OCI-LY3 (cell line): ENCODE data around the gene UBQLN4.

Experiments
- EZH2phosphoT487 ChIP-seq: fragments of 200-600 bp; shearing (Covaris generic); IDR thresholded peaks from 2 replicates; pipeline ENCODE4 v1.6.1; 2018; ENCODE audit warnings: antibody characterized with exemption, mixed run types, low read depth
- TF ChIP-seq, protein P1 (sequence below): fragments of 200-600, 300-600 bp; sonication (generic); IDR thresholded peaks from 2 replicates; pipeline ENCODE4 v1.5.1; 2014; ENCODE audit warnings: antibody characterized with exemption, low read length, low read depth

DNA sequence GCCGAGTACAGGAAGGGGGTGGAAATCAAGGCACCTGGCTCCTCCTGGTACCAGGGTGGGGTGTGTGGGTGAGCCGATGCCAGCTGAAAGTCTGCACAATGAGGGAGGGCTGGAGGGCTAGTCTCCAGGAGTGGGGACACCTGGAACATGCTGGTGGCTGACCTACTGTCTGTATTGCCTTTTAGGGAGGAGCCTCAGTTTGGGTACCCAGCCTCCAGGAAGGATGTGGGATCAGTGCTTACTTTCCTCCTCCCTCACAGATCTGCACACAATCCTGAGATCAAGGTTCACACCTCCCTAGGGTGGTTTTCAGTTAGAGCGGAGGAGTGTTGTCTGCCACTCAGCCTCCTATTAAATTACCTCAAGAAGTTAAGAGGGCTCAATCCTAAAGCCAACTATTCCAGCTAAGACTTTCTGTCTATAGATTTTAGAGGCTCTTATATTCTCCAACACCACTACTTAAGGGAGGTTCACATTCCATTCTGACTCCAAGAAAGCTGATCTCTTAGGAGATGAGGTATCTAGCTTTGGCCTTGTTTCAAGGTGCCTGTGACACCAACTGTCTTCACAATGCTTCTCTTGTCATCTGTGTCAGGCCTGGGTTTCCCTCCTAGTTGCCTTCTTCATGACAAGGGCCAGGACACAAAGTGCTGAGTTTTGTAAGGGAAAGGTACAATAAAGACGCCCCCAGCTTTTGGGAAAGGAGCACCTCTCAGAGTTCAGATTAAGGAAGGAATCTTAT is 48.6 kb downstream of the UBQLN4 start:
- TF ChIP-seq, protein P1, sequence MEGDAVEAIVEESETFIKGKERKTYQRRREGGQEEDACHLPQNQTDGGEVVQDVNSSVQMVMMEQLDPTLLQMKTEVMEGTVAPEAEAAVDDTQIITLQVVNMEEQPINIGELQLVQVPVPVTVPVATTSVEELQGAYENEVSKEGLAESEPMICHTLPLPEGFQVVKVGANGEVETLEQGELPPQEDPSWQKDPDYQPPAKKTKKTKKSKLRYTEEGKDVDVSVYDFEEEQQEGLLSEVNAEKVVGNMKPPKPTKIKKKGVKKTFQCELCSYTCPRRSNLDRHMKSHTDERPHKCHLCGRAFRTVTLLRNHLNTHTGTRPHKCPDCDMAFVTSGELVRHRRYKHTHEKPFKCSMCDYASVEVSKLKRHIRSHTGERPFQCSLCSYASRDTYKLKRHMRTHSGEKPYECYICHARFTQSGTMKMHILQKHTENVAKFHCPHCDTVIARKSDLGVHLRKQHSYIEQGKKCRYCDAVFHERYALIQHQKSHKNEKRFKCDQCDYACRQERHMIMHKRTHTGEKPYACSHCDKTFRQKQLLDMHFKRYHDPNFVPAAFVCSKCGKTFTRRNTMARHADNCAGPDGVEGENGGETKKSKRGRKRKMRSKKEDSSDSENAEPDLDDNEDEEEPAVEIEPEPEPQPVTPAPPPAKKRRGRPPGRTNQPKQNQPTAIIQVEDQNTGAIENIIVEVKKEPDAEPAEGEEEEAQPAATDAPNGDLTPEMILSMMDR, result no peak
- TF ChIP-seq EZH2phosphoT487, result no peak
